ENCODE measurements around the gene SHKBP1.

DNA sequence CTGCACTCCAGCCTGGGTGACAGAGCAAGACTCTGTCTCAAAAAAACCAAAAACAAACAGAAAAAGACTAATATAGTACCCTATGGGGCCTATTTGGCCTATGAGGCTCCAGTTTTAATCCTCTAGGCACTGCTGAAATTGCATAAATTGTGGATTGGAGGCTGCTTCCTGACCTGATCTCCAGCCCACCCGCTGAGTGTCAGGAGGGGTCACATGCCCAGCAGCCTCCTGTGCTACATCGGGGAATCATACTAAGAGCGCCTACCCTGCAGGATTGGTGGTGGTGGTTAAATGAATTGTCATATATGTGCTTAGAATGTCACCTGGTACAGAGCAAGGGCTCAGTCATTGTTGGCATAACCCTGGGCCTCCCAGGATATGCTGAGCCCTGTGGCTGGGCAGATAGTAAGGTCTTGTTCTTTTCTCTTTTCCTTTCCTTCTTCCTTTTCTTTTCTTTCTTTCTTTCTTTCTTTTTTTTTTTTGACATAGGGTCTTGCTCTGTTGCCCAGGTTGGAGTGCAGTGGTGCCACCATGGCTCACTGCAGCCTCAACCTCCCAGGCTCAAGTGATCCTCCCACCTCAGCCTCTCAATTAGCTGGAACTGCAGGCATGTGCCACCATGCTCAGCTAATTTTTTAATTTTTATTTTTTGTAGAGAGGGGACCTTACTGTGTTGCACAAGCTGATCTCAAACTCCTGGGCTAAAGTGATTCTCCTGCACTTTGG lies 55.8 kb downstream of the SHKBP1 start:
- TF ChIP-seq NFRKB (IDR thresholded peaks at IDR 0.05) (no peak), FOXA1 (IDR thresholded peaks at IDR 0.05) (no peak), FOXM1 (IDR thresholded peaks at IDR 0.05; ENCODE audit: borderline replicate concordance) (no peak), SUZ12 (IDR thresholded peaks at IDR 0.05) (no peak), ARNT (IDR thresholded peaks at IDR 0.05) (no peak), L3MBTL2 (conservative IDR thresholded peaks at IDR 0.05) (no peak), SP1 (IDR thresholded peaks at IDR 0.05) (no peak), HDGF (IDR thresholded peaks at IDR 0.05; ENCODE audit: borderline replicate concordance) (no peak), BHLHE40 (IDR thresholded peaks at IDR 0.05; ENCODE audit: borderline replicate concordance) (no peak), TARDBP (IDR thresholded peaks at IDR 0.05) (no peak), CTBP1 (IDR thresholded peaks at IDR 0.05; ENCODE audit: borderline replicate concordance) (no peak)
- TF ChIP-seq, protein P1, sequence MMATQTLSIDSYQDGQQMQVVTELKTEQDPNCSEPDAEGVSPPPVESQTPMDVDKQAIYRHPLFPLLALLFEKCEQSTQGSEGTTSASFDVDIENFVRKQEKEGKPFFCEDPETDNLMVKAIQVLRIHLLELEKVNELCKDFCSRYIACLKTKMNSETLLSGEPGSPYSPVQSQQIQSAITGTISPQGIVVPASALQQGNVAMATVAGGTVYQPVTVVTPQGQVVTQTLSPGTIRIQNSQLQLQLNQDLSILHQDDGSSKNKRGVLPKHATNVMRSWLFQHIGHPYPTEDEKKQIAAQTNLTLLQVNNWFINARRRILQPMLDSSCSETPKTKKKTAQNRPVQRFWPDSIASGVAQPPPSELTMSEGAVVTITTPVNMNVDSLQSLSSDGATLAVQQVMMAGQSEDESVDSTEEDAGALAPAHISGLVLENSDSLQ (IDR thresholded peaks at IDR 0.05), result no peak

Measured in HEK293T (cell line).